Ammon's horn (tissue), 1 donor: ENCODE results near the gene NAE1.
"Not testable (repeated sequence)": the region's sequence is repeated elsewhere in the genome, so short reads cannot be mapped to it uniquely, and the experiment has no call there.

Experiments used
- DNase-seq: peaks from one replicate; pipeline ENCODE4 v3.0.0-alpha.2; 2016; ENCODE audit warnings: low spot score

Gene NAE1

DNA sequence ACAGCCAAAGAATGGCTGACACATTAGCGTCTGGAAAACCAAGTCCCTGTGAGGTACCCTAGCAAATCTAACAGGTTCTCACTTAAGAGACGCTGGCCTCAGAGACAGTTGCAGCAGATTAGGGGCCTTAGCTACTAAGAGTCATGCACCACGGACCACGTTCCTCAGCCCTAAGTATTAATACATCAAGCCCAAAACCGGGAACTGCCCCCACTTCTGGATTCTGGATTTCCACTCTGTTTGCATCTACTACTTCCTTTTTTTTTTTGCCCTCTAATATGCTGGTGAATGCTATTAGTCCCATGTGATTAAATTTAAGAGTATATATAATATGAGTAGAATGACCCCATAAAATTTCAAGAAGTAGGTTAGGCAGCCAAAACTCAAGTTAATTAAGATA is 28.6 kb downstream of the NAE1 start:
- DNase-seq: no peak

DNA sequence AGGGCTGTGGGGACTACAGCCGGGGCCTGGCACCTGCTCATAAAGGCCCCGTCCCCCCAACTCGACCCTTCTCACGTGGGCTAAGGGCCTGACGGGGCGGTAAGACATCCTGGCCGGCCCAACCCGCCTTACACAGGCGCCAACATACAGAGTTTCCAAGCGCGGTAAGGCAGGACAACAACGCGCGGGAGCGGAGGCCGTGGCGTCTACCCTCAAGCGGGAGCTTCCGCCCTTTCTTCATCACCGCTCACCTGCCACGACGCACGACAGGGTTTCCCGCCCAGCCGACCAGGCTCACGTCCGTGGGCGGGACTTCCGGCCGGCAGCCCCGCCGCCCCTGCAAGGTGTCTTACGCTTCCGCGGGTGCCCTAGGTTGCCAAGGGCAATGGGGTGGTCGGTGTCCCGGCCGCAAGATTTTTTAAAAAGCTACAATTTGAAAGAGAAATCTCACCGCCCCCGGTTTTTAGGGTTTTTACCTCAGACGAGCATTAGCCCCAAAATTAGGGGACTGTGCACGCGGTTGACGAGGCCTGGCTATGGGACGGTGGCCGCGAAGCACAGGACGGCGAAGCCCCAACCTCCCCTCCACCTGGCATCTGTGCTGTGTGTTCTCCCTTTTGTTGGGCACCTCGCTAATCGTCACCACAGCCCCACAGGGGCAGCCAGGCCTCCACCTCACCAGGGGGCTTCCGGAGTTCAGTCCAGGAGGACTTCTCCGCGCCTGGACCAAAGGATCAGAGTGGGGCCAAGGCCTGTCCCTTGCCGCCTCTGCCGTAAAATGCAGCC is 29.3 kb downstream of the NAE1 start, which contains the start of gene TERB1:
TSS of gene TERB1 (minus strand) at position 265 of the 786 bp plus-strand sequence. CDS start 4,786 bp downstream, outside the sequence.
- no peak for DNase-seq

DNA sequence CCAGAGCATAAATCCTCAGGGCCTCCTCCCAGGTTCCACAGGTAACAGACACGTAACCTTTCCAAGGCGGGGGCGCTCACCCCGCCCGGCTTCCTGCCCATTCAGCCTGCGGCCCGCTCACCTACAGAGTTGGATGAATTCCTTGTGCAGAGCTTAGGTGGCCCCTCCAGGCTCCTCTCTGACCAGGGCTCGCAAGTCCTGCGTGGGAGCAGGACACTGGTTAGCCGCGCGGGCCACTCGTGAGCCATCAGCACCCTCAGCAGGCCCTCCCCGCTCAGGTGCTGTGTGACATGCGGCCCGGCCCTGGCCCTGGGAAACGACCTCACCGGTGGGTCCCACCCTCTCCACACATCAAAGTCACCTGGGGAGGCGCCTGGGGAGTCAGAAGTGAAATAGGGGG is 29.9 kb downstream of the NAE1 start:
- DNase-seq: no peak

DNA sequence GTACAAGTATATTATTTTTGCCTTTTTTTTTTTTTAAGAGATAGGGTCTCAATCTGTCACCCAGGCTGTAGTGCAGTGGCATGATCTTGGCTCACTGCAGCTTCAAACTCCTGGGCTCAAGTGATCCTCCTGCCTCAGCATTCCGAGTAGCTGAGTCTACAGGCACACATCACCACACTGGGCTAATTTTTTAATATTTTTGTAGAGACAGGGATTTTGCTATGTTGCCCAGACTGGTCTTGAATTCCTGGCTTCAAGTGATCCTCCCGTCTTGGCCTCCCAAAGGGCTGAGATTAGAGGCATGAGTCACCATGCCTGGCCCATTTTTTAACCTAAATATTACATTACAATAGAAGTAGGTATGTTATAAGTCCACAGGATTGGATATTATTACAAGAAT is 32.6 kb downstream of the NAE1 start:
- DNase-seq: no peak

GRCh38 chr16:66793984-66794383 is 36.8 kb downstream of the NAE1 start:
- DNase-seq: not testable (repeated sequence)

DNA sequence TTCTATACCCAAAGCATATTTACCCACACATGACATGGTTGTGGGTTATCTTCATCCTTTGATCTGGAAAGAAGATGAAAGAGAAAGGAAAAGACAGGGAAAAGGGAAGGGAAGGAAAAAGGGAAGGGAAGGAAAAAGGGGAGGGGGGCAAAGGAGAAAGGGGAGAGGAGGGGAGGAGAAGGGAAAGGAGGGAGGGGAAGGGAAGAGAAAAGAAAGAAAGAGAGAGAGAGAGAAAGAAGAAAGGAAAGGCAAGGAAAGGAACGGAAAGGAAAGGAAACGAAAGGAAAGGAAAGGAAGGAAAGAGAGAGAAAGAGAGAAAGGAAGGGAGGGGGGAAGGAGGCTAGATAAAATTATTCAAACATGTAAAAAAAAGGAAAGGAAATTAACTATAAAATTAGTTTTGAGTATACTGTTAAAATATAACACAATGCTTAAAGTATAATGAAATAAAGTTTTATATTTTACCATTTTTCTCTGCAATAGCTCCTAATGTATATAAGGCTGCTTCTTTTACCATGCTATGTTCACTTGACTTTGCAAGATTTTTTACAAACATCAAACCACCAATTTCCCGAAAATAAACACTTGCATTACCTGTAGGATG is 40.5 kb downstream of the NAE1 start:
- no peak for DNase-seq

- no peak for DNase-seq
Measured at GRCh38 chr16:66787427-66787826, 43.3 kb downstream of the NAE1 start.

DNA sequence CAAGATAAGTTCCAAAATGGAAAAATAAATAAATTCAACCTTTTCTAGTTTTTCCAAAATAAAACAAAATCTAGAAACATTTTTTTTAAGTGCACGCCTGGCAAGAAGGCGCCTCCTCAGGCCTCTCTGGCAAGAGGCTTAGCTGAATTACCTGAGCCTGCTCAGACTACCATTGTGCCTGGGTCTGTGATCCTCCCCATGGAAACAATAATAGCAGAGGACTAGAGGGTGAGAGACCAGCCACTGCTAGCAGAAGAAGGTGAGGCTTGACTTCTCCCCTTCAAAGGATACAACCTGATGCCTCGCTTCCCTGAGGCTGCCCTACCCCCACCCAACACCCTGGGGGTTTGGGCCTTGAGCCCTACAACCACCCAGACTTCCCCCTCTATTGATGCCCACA is 44.2 kb downstream of the NAE1 start:
- no peak for DNase-seq

DNA sequence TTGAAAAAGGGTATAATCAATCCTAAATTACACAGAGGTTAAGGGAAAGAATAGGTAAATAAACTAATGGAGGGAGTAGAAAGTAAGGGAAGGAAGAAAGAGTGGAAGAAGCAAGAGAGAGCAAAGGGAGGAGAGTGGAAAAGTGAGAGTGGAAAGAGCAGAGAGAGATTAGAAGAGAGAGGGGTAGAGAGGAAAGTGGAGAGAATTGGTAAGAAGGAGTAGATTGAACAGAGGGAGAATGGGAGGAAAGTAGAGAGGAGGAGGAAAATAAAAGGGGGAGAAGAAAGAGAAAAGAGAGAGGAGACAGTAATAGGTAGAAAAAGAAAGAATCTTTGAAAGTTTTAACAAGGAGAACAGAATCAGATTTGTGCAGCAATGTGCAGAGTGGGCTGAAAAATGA is 54.3 kb downstream of the NAE1 start:
- no peak for DNase-seq

- no peak for DNase-seq
Measured at GRCh38 chr16:66774981-66775380, 55.8 kb downstream of the NAE1 start.

DNA sequence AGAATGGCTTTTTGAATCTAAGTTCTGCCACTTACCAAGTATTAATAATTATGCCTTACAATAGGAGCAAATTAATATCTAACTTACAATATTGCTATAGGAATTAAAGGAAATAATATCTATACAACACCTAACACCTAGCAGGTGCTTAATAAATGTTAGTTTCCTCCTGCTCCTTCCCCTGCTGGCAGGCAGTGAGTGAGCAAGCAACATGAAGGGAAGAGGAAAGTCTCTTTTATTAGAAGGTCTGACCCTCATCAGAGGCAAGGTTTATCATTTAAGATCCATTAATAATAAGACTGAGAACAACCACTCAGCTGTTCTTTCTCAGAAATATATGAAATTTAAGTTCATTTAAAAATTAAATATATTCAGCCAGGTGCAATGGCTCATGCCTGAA is 72.7 kb downstream of the NAE1 start:
- DNase-seq: no peak

DNA sequence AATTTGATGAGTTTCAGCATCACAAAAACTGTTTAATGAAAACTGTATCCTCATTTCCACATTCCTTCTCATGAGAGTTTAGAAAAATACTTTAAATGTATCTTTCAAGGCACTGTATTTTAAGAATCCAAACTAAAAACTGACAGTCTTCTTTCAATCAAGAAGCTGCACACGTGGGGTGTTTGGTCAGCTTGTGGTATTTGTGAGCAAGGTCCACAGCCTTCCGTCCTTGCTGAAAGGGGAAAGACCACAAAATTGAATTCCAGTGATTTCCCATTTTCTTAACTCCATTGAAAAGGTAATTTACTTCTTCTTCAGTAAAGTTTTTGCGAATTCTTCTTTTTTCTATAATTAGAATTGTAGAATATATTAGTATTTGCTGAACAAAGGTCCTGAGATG is 76.0 kb downstream of the NAE1 start:
- DNase-seq: no peak

DNA sequence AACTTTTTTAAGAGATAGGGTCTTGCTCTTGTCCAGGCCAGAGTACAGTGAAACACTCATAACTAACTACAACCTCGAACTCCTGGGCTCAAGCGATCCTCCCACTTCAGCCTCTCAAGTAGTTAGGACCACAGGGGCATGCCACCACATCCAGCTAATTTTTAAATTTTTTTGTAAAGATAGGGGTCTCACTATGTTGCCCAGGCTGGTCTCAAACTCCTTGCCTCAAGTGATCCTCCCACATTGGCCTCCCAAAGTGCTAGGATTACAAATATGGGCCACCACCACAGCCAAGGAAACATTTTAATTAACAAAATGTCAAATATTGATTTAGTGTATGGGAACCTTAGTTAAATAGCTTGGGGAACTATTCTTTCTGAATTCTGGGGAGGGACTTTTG is 76.6 kb downstream of the NAE1 start:
- no peak for DNase-seq

DNA sequence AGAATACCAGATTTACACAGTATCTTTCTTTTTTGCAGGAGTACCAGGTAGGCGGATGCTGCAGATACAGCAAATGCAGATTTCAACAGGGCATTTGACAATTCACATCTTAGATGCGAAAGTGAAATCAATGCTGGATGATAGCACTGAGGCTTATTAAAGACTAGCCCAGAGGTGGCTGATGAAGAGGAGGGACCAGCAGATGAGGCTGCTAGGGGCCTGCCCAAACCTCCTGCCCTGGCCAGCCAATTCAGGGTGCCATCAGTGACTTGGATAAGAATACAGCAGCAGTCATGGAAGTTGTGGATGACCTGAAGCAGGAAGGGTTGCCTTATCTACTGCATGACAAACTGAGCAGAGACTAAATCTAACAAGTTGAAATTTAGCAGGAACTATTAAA is 77.8 kb downstream of the NAE1 start:
- no peak for DNase-seq
